ENCODE data around the gene FOXN1. TPM values are rescaled to one million over a fixed set of nuclear protein-coding genes. Genes with fewer than 3 reads are reported as not detected.

The FOXN1 gene
- total RNA-seq, 3 donors from 2014 or later (not counting 1 experiment from before 2014, with no cell fraction given): not detected

GRCh38 chr17:28529013-28529400 is 22.9 kb downstream of the FOXN1 start:
- H3K4me3 Mint-ChIP-seq: no peak overlapping the region
- no peak for DNase-seq
- Histone ChIP-seq H3K36me3 (ENCODE audit: control insufficient read depth, insufficient read depth, low read length) (no peaks in the 10 kb centered on the region), H3K27me3 (ENCODE audit: control insufficient read depth, insufficient read depth, low read length) (no peaks in the 10 kb centered on the region), H3K4me1 (ENCODE audit: control insufficient read depth, insufficient read depth, low read length) (no peaks in the 10 kb centered on the region), H3K4me3 (ENCODE audit: low read length) (no peak overlapping the region), H3K9me3 (ENCODE audit: control insufficient read depth, insufficient read depth, low read length) (no peaks in the 10 kb centered on the region), H3K27ac (ENCODE audit: low read length) (no peak overlapping the region)
- ATAC-seq: no peak
- 86% methylated on average over 2 of the region's 3 CpGs for WGBS (ENCODE audit: insufficient coverage)
- H3K27ac Mint-ChIP-seq: no peak overlapping the region
- intact Hi-C loops (cut with micrococcal nuclease): no loop called here
- no peaks in the 10 kb centered on the region for H3K36me3 Mint-ChIP-seq
- peaks cover 0 to 2% of the 10 kb centered on the region in 2 donors for H3K27me3 Mint-ChIP-seq (ENCODE audit: low read depth in 2 of 2)
- no peaks in the 10 kb centered on the region for H3K4me1 Mint-ChIP-seq
- no peak for TF ChIP-seq CTCF (IDR thresholded peaks at IDR 0.05)
- no peaks in the 10 kb centered on the region for H3K9me3 Mint-ChIP-seq

- Histone ChIP-seq H3K27ac (ENCODE audit: low read length) (no peak overlapping the region), H3K4me3 (ENCODE audit: low read length) (no peak overlapping the region), H3K9me3 (ENCODE audit: control insufficient read depth, insufficient read depth, low read length) (no peaks in the 10 kb centered on the region), H3K36me3 (ENCODE audit: control insufficient read depth, insufficient read depth, low read length) (no peaks in the 10 kb centered on the region), H3K27me3 (ENCODE audit: control insufficient read depth, insufficient read depth, low read length) (no peaks in the 10 kb centered on the region), H3K4me1 (ENCODE audit: control insufficient read depth, insufficient read depth, low read length) (no peaks in the 10 kb centered on the region)
- no peak for DNase-seq
- Mint-ChIP-seq H3K27ac (no peak overlapping the region), H3K4me1 (no peaks in the 10 kb centered on the region), H3K36me3 (no peaks in the 10 kb centered on the region), H3K27me3 (ENCODE audit: low read depth in 2 of 2) (peaks cover 0 to 2% of the 10 kb centered on the region in 2 donors), H3K9me3 (no peaks in the 10 kb centered on the region), H3K4me3 (no peak overlapping the region)
- no peak for ATAC-seq
- intact Hi-C loops (cut with micrococcal nuclease): no loop called here
- TF ChIP-seq CTCF (IDR thresholded peaks at IDR 0.05): no peak
- 96% methylated on average over 4 of the region's 4 CpGs for WGBS (ENCODE audit: insufficient coverage)
These were observed 24.1 kb downstream of the FOXN1 start for GRCh38 chr17:28530250-28530649.

- Histone ChIP-seq H3K27me3 (ENCODE audit: control insufficient read depth, insufficient read depth, low read length) (no peaks in the 10 kb centered on the region), H3K27ac (ENCODE audit: low read length) (no peak overlapping the region), H3K9me3 (ENCODE audit: control insufficient read depth, insufficient read depth, low read length) (no peaks in the 10 kb centered on the region), H3K4me1 (ENCODE audit: control insufficient read depth, insufficient read depth, low read length) (no peaks in the 10 kb centered on the region), H3K4me3 (ENCODE audit: low read length) (no peak overlapping the region), H3K36me3 (ENCODE audit: control insufficient read depth, insufficient read depth, low read length) (no peaks in the 10 kb centered on the region)
- ATAC-seq: no peak
- no peak overlapping the region for H3K27ac Mint-ChIP-seq
- no peak for TF ChIP-seq CTCF (IDR thresholded peaks at IDR 0.05)
- no peak for DNase-seq
- 81% methylated on average over 7 of the region's 7 CpGs for WGBS (ENCODE audit: insufficient coverage)
- no peaks in the 10 kb centered on the region for H3K4me1 Mint-ChIP-seq
- intact Hi-C loops (cut with micrococcal nuclease): no loop called here
- no peak overlapping the region for H3K4me3 Mint-ChIP-seq
- H3K36me3 Mint-ChIP-seq: no peaks in the 10 kb centered on the region
- H3K9me3 Mint-ChIP-seq: no peaks in the 10 kb centered on the region
- H3K27me3 Mint-ChIP-seq (ENCODE audit: low read depth in 2 of 2): peaks cover 0 to 2% of the 10 kb centered on the region in 2 donors
These were observed 24.8 kb downstream of the FOXN1 start for GRCh38 chr17:28530926-28531325.
